ENCODE results near the gene RMI1. TPM values are rescaled to one million over a fixed set of nuclear protein-coding genes. Genes with fewer than 3 reads are reported as not detected.

RMI1 gene
- total RNA-seq, 1 experiment from 2014 or later: 11.6 TPM

DNA sequence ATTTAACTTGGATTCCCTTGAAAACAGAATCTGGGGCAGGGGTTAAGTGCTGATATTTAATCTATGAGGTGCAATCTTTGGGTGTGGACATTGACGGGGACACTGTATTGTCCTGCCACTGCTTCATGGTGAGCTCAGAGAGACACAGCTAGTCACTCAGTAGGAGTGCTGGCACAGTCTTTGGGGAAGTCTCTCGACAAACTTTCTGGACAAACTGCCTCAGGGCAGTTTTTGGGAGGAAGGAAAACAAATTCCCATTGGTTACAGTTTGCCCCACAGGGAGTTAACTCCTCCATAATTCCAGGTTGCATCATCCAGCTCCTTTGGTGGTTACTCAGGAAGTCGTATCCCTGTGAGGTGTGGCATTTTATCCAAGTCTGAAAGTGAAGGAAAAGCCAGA is 18.4 kb upstream of the RMI1 start:
- Histone ChIP-seq H3K9me3 (no peaks in the 10 kb centered on the region), H3K27me3 (no peaks in the 10 kb centered on the region), H3K4me3 (no peak overlapping the region), H3K36me3 (peaks cover 10% of the 10 kb centered on the region)
- no peak for DNase-seq

DNA sequence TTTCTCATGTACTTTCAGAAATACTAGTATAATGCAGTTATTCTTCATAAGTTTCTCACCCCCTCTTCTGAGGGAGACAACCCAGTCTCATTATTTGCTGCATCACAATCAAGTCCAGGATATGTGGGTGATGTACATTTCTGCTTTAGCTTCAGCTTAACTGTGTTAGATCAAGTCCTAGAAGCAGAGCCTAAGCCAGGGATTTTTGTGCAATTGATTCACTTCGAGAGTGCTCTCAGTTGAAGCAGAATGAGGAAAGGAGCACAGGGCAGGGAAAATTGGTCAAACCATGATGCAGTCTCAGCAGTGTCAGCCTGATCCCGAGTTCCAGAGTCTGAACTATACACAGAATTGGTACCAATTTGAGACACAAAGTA is 15.6 kb upstream of the RMI1 start:
- no peak for DNase-seq
- no peak overlapping the region for H3K4me3 ChIP-seq
- H3K36me3 ChIP-seq: peaks cover 32% of the 10 kb centered on the region
- H3K27me3 ChIP-seq: no peaks in the 10 kb centered on the region
- H3K9me3 ChIP-seq: no peaks in the 10 kb centered on the region

DNA sequence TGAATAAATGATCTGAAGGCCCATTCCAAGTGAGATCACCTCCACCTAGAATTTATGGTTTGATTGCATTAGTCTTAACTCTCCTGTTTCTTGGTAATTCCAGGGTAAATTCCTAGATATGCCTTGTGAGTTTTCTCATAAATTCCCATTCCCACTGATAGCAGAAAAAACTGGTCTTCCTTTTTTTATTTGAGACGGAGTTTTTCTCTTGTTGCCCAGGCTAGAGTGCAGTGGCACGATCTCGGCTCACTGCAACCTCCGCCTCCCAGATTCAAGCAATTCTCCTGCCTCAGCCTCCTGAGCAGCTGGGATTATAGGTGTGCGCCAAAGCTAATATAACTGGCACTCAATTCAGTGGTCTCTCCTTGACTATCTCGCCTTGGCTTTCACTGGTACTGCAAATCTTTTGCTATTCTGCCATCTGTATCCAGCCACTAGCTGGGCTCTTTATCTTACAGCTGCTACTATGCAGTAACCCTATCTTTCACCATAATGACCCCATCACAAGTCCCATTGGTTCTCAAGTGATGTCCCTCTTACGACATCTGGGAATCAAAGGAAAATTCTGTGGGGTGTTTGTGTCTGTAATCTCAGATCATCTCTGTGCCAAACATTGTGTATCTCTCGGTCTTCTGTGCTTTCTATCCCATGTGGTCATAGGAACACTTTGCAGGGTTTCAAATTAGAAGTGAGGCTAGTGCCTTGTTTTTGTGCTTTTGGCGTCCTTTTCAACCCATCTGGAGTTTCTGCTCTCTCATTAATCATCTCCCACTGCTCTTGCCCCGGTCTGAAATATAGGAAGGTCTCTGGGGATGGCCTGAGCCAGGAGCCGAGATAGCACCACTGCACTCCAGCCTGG is 15.0 kb upstream of the RMI1 start:
- DNase-seq: no peak

DNA sequence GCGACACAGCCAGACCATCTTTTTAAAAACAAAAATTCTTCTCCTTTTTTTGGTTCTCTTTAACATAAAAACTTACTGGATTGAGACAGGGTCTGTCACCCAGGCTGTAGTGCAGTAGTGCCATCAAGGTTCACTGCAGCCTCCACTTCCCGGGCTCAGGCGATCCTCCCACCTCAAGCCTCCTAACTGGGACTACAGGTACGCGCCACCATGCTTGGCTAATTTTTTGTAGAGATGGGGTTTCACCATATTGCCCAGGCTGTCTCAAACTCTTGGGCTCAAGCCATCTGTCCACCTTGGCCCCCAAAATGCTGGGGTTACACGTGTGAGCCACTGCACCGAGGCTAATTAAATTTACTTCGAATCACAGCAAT is 14.4 kb upstream of the RMI1 start:
- no peak overlapping the region for H3K4me3 ChIP-seq
- DNase-seq: no peak
- peaks cover 44% of the 10 kb centered on the region for H3K36me3 ChIP-seq
- no peaks in the 10 kb centered on the region for H3K9me3 ChIP-seq
- no peaks in the 10 kb centered on the region for H3K27me3 ChIP-seq

More for the DNA sequence above, 15.0 kb upstream of the RMI1 start:
- no peak overlapping the region for H3K4me3 ChIP-seq
- no peaks in the 10 kb centered on the region for H3K9me3 ChIP-seq
- no peaks in the 10 kb centered on the region for H3K27me3 ChIP-seq
- peaks cover 38% of the 10 kb centered on the region for H3K36me3 ChIP-seq

DNA sequence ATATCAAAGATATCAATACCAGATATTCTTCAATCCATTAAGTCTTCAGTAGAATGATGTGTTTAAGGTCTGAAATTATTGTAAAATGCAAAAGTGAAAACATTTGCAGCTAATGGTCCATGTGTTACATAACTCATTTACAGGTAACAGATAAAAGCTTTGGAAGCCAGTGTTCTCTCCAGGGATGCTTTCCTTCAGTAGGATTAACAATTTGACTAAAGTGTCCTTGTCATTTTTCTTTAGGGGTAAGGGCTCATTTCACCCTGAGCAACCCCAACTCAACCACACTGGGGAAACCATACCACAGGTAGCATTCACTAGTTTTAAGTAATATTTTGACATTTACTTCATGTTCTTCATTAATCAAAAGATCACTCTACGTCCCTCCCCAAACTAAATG is 13.5 kb upstream of the RMI1 start:
- no peak for DNase-seq
- Histone ChIP-seq H3K36me3 (peaks cover 53% of the 10 kb centered on the region), H3K9me3 (no peaks in the 10 kb centered on the region), H3K4me3 (no peak overlapping the region), H3K27me3 (no peaks in the 10 kb centered on the region)

DNA sequence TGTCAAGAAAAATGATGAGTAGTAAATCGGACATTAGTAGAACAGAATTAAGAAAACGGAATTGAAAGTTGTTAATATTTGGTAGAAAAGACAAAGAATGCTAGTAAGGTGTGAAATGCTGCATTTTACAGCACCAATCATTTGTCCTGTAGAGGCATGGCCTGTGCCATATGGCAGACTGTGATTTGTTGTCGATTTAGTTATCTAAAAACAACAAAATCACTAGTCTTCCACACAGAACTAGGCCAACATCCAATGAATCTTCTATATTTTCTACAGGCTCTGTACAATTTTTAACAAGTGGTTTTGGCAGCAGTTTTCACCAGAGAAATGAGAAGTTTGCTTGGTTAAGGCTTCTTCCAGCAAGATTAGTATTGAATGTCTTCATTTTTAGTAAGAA is 11.0 kb upstream of the RMI1 start:
- H3K4me3 ChIP-seq: no peak overlapping the region
- H3K27me3 ChIP-seq: no peaks in the 10 kb centered on the region
- no peak for DNase-seq
- H3K9me3 ChIP-seq: no peaks in the 10 kb centered on the region
- peaks cover 78% of the 10 kb centered on the region for H3K36me3 ChIP-seq

DNA sequence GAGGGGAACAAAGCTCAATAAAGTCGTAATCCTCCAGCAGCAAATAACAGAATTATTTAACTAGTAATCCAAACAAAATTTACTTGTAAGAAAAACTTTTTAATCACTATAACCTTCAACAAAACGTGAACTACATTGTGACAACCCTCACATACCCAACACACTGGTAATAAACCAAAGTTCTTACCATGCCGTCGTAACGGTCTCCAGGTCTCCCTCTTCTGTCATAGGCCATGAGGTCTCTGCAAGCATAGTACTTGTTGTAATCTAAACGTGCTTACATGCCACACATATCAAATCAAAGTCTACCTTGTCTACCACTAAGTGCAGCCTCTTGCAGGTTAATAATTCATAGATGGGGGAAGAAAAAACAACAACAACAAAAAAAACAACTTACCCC is 9.1 kb upstream of the RMI1 start:
- Histone ChIP-seq H3K36me3 (peaks cover 94% of the 10 kb centered on the region), H3K27me3 (no peaks in the 10 kb centered on the region), H3K9me3 (no peaks in the 10 kb centered on the region), H3K4me3 (no peak overlapping the region)
- no peak for DNase-seq

DNA sequence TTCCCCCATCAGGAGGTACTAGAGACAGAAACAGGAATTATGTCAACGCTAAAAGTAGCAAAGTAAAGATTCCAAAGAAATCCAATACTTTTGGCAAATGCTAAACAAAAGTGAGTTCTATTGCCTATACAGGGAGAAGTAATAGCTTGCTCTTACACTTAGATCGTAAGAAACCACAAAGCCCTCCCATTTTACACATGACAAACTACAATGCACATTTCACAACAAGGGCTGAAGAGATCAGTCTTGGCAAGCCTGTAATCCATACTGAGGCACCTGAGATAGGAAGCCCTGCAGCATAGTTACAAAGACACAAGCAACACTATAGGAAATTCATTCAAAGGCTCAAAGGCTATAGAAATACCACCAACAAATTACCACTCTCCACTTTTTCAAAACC is 8.3 kb upstream of the RMI1 start:
- no peak for DNase-seq
- Histone ChIP-seq H3K9me3 (no peaks in the 10 kb centered on the region), H3K4me3 (no peak overlapping the region), H3K36me3 (peaks cover 94% of the 10 kb centered on the region), H3K27me3 (no peaks in the 10 kb centered on the region)

DNA sequence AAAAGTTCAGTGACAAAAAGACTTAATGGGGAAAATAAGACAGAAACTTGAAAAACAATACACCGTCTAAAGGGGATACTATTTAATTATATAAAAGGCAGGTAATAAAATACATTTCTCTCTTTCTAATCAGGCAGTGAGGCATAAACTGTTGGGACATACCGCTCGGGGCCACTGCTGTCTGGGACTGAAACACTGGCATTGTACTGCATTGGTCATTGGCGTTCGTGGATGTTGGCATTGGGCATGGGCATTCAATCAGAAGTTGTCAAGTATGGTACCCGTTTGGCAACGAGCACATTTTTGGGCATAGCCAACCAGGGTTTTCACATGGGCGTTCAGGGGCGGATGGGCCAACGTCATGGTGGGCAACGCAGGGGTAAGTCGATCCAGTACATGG is 5.3 kb upstream of the RMI1 start:
- peaks cover 94% of the 10 kb centered on the region for H3K36me3 ChIP-seq
- DNase-seq: no peak

DNA sequence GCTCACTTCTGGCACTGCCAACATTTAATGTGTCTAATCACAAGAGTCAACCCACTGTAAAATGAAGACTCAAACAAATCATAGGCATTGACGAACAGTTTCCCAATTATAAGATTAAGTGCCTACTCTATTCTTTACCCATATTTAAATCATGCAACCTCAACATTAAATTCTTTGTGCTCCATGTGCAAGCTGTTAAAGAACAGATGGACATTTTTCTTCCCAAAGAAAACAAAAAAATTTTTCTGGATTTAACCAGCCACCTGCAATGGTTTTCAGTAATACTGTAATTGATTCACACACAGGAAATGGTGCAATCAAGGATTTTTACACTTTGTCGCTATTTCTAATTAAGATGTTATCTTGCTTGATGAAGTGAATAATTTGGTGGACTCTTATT is 4.2 kb upstream of the RMI1 start:
- Histone ChIP-seq H3K36me3 (peaks cover 83% of the 10 kb centered on the region), H3K27me3 (no peaks in the 10 kb centered on the region)

More for the DNA sequence above, 5.3 kb upstream of the RMI1 start:
- no peaks in the 10 kb centered on the region for H3K27me3 ChIP-seq
- H3K9me3 ChIP-seq: no peaks in the 10 kb centered on the region
- H3K4me3 ChIP-seq: no peak overlapping the region

DNA sequence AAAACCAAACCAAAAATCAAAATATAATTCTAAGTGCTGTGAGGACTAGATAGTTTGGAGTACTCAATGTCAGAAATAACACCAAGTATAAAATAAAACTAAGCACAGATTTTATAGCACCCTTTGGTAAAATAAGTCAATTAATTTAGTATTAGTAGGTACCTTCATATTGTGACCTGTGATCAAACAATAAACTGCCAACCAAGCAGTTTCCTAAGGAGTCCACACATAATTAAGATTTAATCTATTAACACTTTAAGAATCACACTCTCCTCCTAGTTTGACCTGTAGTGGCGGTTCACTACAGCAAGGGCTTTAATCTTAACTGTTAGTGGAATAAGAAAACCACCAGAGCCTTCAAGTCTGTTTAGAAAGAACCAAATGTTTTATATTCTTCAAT is 3.4 kb upstream of the RMI1 start:
- Histone ChIP-seq H3K9me3 (no peaks in the 10 kb centered on the region), H3K4me3 (peak overlapping the region; percentile 98), H3K27me3 (no peaks in the 10 kb centered on the region), H3K36me3 (peaks cover 75% of the 10 kb centered on the region)
- no peak for DNase-seq

More for the DNA sequence above, 4.2 kb upstream of the RMI1 start:
- Histone ChIP-seq H3K9me3 (no peaks in the 10 kb centered on the region), H3K4me3 (no peak overlapping the region)
- DNase-seq: no peak

DNA sequence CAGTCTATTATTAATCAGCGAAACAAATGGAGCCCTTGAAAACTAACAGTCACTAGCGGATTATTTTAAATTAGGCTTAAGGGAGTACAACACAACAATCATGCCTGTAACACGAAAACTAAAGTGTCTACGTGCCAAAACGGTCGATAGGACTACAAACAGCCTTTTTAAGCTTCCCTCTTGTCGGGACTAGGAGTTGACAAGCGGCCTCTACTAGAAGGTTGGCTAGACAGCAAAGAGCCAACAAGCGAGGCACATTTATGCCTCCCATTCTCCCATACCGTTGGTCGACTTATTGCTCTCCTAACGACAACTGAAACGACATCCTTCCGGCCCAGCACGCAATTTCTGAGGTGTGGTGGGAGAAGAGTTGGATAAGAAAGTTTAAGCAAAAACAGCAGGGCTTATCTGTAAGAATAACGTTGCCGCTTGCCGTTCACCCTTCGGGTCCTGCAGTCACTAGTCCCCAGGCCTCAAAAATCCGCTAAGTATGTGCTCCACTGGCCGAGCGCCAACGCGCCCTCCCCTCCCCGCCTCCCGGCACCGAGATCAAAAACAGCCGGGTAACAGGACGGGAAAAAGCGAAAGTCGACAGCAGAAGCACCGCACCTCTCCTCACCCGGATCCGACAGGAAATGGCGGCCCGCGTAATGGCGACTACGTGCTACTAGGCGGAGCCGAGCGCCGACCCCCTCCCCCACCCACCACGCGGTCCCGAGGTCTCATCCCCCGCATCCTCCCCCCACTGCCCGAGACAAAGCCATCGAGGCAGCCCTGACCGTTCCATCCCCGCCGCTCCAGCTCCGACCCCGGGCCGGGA is 1.4 kb upstream of the RMI1 start:
- peaks cover 58% of the 10 kb centered on the region for H3K36me3 ChIP-seq
- H3K27me3 ChIP-seq: no peaks in the 10 kb centered on the region
- H3K4me3 ChIP-seq: peak overlapping the region; percentile 98
- peak; percentile 81 for DNase-seq
- no peaks in the 10 kb centered on the region for H3K9me3 ChIP-seq

DNA sequence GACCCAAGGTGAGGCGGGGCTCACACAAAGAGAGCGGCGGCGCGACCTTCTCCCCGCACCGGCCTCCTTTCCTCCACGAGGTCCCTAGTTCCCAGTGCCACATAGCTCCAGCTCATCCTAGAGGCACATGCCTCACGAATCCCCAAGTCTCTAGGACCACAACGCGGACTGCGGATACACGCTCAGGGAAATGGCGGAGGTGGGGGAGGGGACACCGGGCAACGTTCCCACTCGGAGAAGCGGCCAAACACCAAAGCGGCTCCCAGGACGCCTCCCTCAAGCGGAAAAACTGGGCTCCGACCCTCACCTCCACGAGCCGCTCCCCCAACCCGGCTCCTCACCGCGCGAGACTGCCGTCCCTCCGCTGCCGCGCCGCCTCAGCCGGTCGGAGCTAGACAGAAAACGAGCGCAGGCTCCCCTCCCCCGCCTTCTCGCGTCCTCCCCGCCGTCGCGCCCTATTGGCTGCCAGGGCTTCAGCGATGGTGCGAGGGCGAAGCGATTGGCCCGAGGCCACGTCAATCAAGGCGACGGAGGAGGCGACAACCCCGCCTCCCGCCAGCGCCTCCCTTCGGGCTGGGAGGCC is 702 bp upstream of the RMI1 start, which contains the start of gene HNRNPK:
Gene HNRNPK (minus strand): TSS at position 404 of the 583 bp plus-strand sequence. CDS start 1,963 bp downstream, outside the sequence.
- Histone ChIP-seq H3K36me3 (peaks cover 51% of the 10 kb centered on the region), H3K4me3 (peak within 1 kb of the TSS; percentile 98), H3K9me3 (no peaks in the 10 kb centered on the region), H3K27me3 (no peaks in the 10 kb centered on the region)
- DNase-seq: peak; percentile 96

DNA sequence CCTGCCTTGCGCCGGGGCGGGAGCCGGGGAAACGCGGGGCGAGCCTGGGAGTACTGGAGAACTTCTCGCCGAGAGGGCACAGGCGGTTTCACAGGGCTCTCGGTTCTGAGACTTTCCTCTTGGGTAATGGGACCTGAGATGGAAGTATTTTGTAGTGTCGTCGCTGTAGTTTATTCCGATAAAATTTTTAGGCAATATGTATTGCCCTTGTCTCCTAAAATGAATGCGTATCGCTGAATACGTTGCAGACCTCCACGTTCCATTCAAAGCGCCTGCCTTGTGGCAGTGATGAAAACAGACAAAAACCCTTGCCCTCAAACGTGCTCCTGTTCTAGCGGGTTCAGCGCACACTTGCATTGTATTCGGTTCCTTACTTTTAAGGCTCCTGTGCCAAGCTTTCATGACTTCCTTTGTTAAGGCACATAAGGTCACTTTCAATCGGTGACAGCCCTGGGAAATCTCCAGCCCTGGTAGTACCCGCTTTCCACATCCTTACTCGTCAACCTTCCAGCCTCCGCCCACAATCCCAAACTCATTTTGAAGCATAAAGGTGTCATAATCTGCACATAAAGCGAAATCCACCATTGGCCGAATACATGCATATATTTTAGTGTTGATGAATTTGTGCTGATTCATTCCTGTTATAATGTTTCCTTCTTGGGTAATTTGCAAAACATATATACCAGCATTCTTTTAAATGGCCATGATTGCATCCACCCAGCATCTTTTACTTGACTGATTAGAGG is 694 bp downstream of the RMI1 start:
- Histone ChIP-seq H3K36me3 (peaks cover 37% of the 10 kb centered on the region), H3K27me3 (no peaks in the 10 kb centered on the region), H3K9me3 (no peaks in the 10 kb centered on the region), H3K4me3 (peak overlapping the region; percentile 98)
- peak; percentile 42 for DNase-seq

DNA sequence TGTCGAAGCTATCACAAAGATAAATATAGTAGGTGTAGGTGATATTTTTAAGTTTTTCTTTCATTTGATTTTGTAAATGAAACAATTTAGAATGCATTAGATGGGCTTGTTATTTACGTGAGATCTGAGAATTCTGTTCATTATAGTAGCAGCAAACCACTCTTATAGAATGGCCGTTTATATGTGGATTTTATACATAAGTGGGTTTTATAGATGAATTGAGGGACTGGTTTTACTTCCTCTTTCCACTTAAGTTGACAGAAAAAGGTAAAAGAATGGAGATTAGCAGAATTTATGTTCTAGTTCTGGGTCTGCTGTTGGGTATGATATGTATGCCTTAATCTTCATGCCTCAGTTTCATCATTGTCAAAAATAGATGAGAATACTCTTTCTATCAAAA is 5.6 kb downstream of the RMI1 start:
- Histone ChIP-seq H3K36me3 (peaks cover 18% of the 10 kb centered on the region), H3K27me3 (no peaks in the 10 kb centered on the region), H3K9me3 (no peaks in the 10 kb centered on the region), H3K4me3 (no peak overlapping the region)
- DNase-seq: no peak

DNA sequence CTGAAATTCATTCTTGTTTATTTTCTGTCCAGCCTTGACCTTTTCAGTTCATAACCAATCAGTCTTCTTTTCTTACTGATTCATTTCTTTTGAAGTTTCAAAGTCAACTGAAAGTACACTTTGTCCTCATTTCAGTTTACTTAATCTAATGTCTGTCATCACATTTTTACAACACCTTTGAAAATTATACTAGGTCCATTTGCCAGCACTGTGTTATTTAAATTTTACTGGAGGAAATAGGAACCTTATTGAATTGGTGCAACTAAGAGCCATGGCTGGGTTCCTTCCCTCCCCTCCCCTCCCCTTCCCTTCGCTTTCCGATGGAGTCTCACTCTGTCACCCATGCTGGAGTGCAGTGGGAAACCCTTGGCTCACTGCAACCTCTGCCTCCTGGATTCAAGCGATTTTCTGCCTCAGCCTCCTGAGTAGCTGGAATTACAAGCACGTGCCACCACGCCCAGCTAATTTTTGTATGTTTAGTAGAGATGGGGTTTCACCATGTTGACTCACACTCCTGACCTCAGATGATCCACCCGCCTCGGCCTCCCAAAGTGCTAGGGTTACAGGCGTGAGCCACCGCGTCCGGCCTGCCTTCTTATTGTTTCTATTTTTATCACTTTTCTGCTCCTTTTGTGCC is 6.3 kb downstream of the RMI1 start:
- Histone ChIP-seq H3K4me3 (no peak overlapping the region), H3K27me3 (no peaks in the 10 kb centered on the region), H3K36me3 (peaks cover 18% of the 10 kb centered on the region), H3K9me3 (no peaks in the 10 kb centered on the region)
- peak; percentile 33 for DNase-seq

All from MG63 (cell line).